ENCODE data around the gene EFCAB5.
"Not testable (repeated sequence)": the region's sequence is repeated elsewhere in the genome, so short reads cannot be mapped to it uniquely, and the experiment has no call there.

The EFCAB5 gene

DNA sequence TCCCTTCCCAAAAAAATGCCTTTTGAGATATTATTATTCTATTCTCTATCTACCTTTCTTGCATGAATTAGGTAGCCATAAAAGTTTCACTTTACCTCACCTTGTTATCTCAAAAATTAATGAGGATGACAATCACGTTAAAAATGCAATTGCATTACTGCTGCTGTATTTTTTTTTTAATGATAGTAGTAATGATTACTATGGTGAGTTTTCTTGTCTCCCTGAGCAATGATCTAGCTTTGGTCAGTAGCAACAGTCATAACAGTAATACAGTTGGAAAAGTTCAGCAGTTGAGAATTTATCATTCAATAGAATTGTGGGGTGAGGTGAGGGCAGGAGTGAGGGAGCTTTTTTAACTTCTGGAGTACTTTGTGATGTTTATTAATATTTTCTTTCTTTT lies at the start of gene EFCAB5:
Gene EFCAB5 (plus strand): TSS at position 301 of the 400 bp plus-strand sequence. CDS start 163 bp downstream, outside the sequence.
- DNase-seq (ENCODE audit: low read depth in 1 of 2, low spot score in 1 of 2) = no peak

DNA sequence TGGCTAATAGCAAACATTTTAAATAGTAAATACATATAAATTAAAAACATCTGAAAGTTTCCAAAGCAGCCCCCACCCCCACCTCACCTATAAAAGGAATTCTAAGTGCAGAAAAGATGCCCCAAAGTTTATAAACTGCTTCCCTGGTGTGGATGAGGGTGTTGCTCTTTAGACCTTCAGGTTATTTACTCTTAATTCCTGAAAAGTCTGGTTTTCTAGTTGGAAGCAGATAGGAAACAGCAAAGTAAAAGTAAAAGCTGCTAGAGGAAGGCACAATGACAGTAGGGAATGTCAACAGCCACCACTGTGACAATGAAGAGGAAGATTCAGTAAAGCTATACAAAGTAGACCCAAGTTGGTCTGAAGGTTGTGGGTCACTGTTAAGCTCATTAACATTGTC lies 49.2 kb upstream of the EFCAB5 start:
- DNase-seq (ENCODE audit: low read depth in 1 of 2, low spot score in 1 of 2) = no peak

DNA sequence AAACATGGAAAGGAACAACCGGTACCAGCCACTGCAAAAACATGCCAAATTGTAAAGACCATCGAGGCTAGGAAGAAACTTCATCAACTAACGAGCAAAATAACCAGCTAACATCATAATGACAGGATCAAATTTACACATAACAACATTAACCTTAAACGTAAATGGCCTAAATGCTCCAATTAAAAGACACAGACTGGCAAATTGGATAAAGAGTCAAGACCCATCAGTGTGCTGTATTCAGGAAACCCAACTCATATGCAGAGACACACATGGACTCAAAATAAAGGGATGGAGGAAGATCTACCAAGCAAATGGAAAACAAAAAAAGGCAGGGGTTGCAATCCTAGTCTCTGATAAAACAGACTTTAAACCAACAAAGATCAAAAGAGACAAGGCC lies 44.3 kb upstream of the EFCAB5 start:
- DNase-seq (ENCODE audit: low read depth in 1 of 2, low spot score in 1 of 2) = not testable (repeated sequence)

DNA sequence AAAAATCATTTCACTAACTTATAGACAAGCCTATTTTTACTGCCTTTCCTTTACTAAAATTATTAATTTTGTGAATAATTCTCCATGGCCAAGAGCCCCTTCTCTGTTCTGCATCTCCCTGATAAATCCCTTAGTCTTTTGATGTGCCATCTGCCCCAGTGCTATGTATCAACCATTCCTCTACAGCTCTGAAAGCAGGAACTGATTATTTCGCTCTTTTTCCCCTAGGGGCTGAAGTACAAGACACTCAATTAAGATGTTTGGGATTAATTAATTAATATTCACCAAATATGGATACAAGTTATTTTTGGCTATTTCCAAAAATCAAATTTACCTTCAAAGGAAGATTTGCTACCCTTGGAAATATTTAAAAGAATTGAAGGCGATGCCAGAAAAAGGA lies 38.0 kb upstream of the EFCAB5 start:
- DNase-seq (ENCODE audit: low read depth in 1 of 2, low spot score in 1 of 2) = no peak

DNA sequence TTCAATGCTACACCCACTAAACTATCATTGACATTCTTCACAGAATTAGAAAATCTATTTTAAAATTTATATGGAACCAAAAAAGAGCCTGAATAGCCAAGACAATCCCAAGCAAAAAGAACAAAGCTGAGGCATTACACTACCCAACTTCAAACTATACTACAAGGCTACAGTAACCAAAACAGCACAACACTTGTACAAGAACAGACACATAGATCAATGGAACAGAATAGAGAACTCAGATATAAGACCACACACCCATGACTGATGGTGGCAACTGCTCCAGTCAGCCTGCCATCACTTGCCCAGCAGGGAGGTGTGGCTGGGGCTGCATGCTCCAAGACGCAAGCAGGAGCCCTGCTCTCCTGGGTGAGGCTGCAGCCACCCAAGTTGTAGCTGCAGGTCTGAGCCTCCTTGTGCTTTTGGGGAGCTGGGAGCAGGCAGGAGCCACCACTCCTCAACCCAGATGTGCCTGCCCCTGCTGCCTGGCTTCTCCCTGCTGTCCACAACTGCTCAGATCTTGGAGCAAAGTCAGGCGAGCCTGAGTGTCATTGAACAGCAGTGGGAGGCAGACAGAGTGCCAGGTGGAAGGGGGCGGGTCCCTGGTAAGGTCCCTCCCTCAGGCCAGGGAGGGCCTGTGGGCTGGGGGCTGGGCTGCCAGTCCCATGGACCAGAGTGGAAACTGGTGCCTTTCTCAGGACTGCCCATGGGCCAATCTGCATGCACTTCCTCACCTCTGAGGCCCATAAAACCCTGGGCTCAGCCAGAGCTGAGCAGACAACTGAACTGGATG lies 36.2 kb upstream of the EFCAB5 start:
- no peak for DNase-seq (ENCODE audit: low read depth in 1 of 2, low spot score in 1 of 2)

DNA sequence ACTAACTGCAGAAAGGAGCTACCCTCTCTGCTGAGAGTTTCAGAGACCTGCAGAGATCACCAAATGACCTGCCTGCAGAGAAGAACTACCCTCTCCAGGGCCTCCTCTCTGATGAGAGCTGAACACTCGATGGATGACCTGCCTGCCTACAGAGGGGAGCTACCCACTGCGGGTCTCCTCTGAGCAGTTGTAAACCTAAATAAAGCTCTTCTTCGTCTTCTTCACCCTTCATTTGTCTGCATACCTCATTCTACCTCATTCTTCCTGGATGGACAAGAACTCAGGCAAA lies 35.6 kb upstream of the EFCAB5 start:
- no peak for DNase-seq (ENCODE audit: low read depth in 1 of 2, low spot score in 1 of 2)

DNA sequence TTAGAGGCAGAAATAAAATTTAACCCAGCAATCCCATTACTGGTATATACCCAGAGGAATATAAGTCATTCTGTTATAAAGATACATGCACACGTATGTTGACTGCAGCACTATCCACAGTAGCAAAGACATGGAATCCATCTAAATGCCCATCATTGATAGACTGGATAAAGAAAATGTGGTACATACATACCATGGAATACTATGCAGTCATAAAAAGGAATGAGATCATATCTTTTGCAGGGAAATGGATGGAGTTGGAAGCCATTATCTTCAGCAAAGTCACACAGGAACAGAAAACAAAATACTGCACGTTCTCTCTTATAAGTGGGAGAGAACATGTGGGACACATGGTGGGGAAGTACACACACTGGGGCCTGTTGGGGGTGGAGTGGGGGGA lies 34.5 kb upstream of the EFCAB5 start:
- no peak for DNase-seq (ENCODE audit: low read depth in 1 of 2, low spot score in 1 of 2)

DNA sequence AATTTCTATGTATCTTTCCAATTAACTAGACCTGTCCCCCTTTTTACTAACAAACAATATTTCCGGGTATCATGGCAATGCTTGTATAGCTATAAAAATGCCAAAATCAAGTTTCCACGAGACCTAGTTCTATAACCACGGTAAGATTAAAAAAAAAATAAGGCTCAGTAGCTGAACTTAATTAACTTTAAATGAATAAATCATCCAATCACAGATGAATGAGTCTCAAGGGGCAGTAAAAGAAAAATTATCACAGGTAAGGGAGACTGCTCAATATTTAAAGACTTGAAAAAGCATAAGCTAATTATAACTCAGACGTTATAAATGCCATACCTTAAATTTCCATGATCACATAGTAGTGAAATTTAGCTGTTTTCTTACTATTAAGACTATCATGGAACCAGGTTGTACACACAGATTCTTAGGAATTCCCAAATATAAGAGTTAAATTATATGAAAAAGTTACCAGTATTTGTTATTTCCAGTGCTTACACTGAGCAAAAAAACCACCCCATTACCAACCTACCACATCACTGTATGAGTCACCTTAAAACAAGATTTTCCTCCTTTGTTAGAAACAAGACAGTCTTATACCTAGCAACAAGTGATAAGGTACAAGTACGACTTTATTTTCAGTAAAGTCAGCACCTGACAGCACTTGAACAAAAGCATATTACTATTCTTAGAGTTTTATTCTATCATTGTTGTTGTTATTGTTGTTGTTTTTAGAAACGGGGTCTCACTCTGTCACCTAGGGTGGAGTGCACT lies 32.0 kb upstream of the EFCAB5 start:
- no peak for DNase-seq (ENCODE audit: low read depth in 1 of 2, low spot score in 1 of 2)

DNA sequence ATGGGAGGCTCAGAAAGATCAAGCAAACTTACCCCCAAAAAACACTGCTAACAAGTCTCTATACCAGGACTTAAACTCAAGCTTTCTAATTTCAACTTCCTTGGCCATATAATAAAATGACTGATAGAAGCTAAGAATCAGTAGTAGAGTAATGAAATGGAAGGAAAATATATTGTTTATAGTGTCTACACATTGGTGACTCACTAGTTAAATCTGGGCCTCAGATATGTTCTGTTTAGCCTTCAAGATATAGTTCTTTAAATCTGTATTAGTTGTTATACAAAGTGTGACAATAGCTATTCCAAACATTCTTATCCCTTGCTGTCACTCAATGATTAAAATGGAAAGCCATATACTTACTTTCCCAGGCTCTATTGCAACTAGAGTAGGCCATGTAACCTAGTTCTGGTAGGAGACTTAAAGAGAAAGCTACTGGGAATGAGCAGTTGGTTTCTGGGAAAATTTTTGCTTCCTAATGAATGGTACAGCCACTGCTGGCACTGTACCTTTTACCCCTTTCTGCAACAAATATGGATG lies 29.7 kb upstream of the EFCAB5 start:
- no peak for DNase-seq (ENCODE audit: low read depth in 1 of 2, low spot score in 1 of 2)

DNA sequence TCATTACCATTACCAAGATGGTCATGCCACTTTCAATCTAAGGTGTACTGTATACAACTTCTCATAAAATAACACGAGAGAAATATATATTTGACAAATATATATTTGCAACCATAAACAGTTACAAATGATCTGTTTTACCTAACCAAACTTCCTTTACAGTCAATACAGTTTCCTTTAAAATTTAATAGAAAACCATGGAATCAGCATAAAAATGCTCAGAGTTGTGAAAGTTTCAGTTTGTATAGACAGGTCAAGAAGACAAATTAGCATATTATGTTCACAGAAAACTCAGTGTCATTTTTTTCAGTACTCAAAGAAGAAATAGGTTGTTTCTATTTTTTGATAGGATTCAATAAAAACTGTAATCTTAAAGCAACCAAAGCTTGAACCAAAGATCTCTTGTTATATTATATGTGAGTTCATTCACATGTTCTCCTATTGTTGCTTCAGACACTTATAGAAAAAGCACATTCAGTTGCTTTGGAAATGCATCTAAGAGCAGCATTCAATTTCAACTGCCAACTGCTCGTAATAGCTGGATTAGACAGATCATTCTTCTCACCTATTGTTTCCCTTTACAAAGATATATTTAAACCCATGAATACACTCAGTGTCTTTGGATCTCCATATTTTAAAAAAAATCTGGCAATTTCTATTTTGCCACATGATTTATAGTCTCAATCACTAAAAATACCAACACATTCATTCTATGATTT lies 26.5 kb upstream of the EFCAB5 start:
- DNase-seq (ENCODE audit: low read depth in 1 of 2, low spot score in 1 of 2) = no peak

DNA sequence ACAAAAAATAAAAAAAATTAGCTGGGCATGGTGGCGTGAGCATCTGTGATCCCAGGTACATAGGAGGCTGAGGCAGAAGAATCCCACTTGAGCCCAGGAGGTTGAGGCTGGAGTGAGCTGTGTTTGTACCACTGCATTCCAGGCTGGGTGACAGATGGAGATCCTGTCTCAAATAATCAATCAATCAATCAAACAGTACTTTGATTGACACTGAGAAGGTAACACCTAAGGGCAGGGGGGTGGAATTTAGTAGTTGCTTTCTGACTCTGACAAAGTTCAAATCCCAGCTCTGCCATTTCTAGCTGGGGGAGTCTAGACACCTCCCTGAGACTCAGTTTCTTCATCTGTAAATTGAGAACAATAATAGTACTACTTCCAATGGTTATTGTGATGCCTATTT lies 23.4 kb upstream of the EFCAB5 start:
- DNase-seq (ENCODE audit: low read depth in 1 of 2, low spot score in 1 of 2) = no peak

DNA sequence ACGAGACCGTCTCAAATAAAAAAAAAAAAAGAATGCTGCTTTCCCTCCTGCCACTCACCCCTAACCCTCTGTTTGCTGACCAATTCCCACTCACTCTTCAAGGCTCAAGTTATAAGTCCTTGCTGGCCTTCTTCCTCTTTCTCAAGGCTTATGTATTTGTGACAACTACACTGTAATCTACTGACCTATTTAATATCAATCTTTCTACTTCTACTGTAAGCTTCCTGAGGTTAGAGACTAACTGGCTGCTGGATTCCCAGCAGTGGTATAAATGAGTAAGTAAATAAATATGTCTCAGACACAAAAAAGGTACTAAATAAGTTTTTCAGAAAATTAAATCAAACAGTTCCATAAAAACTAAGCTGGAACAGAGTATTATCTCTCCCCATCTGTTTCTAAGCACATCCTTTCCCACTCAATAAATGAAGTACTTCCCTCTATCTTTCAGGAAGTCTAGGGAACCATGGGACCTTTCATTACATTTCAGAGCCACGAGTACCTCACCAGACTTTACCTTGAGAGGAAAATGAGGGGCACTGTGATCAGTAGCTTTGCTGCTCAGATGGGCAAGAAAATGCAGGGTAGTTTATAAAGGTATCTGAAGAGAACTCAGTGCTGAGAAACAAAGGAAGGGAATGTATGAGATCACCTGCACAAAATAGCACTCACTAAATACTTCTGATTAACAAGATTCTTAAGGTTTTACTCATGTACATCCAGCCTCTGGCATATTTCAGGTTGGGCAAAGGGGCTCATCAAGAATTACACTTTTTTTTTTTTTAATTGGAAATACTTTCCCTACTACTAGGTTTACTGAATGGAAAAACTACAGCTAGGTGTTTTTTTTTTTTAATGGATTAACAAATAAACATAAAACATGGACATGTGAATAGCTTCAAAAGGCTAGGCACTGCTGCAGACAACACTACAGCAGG lies 22.2 kb upstream of the EFCAB5 start:
- DNase-seq (ENCODE audit: low read depth in 1 of 2, low spot score in 1 of 2) = no peak

DNA sequence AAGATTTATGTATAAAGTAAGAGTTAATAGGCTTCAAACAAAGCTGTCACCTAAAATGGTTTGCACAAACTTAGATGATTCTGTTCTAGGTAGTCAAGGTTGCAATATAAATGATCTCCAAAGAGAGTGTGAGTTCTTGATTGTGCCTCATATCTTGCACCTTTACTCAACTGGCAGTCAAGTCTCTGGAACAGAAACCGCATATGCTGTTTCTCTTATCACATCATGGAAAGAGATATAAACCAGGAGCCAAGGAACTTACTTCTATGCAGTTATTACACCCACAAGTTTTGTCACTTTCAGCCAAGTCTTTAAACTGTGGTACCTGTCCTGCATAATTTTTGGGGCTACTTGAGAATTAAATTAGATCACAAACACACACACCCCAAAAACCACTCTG lies 16.6 kb upstream of the EFCAB5 start:
- DNase-seq (ENCODE audit: low read depth in 1 of 2, low spot score in 1 of 2) = no peak

DNA sequence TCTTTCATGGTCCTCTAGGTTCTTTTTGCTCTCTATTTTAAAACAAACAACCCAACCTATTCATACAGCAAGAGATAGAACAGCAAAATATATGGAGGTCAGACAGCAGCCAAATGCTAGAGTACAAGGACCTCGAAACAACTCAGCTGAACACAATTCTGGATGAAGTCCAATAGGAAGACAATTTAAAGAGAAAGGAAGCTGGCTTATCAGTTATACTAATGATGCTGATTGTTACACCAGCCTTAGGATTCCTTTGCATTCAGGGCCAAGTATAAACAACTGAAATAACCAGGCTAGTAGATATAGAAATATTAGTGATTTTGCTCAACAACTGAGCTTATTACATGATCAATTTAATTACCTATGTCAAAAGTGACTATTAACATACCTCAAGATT lies 13.9 kb upstream of the EFCAB5 start:
- DNase-seq (ENCODE audit: low read depth in 1 of 2, low spot score in 1 of 2) = no peak

DNA sequence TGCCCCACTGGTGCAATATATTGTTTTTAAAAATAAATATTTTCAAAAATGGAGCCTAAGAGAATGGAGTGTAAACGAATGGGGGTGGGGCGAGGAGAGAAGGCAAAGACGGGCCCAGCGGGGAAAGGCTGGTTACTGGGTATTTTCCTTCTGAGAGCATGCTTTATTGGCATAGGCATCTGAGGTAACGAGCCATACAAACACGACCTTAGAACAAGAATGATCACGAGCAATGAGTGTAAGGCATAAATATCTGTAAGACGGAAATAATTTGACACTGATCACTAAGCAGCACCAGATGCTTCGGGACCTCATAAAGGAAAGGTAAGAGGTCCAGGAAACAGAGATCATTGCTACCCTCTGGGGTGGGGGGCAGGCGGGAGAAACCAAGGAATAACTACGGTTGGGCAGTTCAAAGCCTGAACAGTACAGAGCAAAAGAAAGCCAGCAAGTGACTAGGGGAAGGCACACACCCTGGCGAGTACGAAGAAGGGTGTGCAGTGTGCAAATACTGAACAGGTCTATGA lies 12.4 kb upstream of the EFCAB5 start:
- no peak for DNase-seq (ENCODE audit: low read depth in 1 of 2, low spot score in 1 of 2)

DNA sequence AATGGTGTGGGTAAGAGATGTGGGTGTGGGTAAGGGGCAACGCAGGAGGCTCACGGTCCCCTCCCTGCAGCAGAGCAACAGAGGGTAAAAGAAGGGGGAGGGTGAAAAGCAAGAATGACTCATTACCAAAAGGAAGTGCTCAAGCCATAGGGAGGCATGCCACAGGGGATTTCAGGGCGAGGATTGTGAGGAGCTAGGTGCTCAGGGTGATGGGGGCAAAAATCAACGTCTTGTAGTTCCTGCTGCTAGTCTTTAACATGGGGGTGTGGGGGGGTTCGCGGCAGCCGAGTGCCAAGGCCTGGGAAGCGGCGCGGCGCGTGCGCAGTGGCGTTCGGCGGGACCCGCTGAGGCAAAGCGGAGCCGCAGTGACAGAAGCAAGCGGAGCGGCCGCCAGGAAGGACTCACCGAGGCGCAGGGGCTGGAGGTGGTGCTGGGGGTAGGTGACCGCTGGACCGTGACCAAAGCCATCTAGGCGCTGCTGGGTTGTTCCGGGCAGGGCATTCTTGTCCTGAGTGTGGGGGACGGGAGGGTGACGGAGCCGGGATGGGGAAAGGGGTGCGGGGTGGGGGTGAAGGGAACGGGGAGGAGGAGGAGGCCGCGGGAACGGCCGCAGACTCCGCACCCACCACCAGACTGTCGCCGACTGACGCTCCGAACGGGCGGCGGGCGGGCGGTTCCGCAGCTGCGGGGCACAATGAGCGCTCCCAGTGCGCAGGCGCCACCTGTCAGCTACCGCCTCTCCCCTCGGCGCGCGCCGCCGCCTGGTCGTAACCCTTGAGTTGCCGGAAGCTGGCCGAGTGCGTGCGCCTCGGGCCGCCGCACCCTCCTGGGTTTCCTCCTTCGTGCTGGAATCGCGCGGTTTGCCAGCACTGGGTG lies 11.7 kb upstream of the EFCAB5 start, which contains the start of gene SSH2:
Gene SSH2 (minus strand): TSS at position 696 of the 876 bp plus-strand sequence. CDS start 228 bp downstream, at position 468.
- DNase-seq (ENCODE audit: low read depth in 1 of 2, low spot score in 1 of 2) = peak; percentile 77 to 82

DNA sequence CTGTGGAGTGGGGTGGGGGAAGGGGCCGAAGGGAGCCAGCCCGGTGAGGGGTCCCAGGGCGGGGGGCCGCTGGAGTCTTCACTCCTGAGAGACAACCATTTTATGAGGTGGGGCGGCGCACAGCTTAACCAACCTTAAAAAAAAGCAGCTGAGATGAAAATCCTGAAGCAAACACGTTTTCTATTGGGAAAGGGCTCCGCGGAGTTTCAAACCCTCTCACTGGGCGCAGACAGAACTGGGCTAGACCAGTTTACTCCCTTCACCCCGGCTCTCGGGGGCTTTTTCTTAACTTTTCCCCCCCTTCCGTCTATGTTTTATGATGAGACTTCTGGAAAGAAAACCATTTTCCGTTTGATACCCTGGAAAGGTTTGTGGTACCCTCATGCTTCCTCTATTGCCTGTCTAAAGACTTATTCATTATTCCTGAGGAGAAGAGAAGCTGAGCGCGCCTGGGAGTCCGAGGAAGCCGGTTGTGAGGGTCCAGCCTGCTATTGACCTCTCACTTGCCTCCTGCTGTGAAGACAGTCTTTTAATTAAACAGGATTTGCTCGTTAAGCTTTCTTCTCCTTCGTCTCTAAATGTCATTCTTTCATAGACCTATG lies 10.9 kb upstream of the EFCAB5 start:
- DNase-seq (ENCODE audit: low read depth in 1 of 2, low spot score in 1 of 2) = no peak

DNA sequence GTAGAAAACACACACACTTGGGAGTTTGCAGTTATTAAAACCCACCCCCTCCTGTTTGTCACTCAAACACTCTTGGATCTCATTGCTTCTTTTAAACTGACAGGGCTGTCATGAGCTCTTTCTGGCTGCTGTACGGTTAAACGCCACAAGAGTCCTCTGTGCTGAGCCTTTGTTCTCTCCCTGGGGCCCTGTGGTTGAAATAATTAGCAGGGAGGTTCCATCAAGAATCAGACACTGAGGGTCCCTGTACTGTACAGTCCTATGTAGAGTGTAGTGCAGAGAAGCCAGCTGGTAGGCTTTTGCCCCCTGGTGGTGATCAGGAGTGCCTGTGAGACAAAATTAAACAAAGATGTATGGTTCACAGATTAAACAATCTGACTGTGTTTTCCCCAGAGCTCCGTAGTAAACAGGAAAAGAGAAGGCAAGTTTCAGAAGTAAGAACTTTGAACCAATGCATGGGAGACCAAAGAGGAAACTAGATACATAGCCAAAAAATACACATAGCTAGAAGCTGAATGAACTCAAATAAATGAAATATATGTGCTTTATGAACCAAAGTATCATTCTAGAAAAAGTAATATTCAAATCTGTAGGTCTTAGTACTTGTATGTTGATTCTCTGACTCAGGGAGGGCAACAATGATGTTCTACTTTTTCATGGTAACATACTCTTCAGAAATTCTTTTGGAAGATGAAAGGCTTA lies 10.1 kb upstream of the EFCAB5 start:
- DNase-seq (ENCODE audit: low read depth in 1 of 2, low spot score in 1 of 2) = peak; percentile 22 to 64

Data from activated CD4-positive, alpha-beta T cell treated with anti-CD3 and anti-CD28 coated beads, Interleukin-2, amount 50 U/mL, for 24 hours (primary cell).